Fibroblast of pulmonary artery (primary cell): Measurements from ENCODE around the gene NDUFAF3.

Experiments
- DNase-seq: peaks from one replicate; pipeline ENCODE4 v3.0.0-alpha.2; 2010; ENCODE audit warnings: low read depth
- H3K4me3 ChIP-seq: replicated peaks from 2 replicates; pipeline ENCODE4 v1.5.1; 2011; ENCODE audit warnings: low read depth, mild to moderate bottlenecking, control low read depth, low read length, moderate library complexity
- TF ChIP-seq, protein P1 (sequence below): IDR thresholded peaks from 2 replicates; pipeline ENCODE4 v1.5.1; 2011; ENCODE audit warnings: mild to moderate bottlenecking, control low read depth, low read length, inconsistent platforms; ENCODE audit errors: missing control alignments

The NDUFAF3 gene

GRCh38 chr3:49058011-49058410 is 36.1 kb downstream of the NDUFAF3 start:
- TF ChIP-seq, protein P1, sequence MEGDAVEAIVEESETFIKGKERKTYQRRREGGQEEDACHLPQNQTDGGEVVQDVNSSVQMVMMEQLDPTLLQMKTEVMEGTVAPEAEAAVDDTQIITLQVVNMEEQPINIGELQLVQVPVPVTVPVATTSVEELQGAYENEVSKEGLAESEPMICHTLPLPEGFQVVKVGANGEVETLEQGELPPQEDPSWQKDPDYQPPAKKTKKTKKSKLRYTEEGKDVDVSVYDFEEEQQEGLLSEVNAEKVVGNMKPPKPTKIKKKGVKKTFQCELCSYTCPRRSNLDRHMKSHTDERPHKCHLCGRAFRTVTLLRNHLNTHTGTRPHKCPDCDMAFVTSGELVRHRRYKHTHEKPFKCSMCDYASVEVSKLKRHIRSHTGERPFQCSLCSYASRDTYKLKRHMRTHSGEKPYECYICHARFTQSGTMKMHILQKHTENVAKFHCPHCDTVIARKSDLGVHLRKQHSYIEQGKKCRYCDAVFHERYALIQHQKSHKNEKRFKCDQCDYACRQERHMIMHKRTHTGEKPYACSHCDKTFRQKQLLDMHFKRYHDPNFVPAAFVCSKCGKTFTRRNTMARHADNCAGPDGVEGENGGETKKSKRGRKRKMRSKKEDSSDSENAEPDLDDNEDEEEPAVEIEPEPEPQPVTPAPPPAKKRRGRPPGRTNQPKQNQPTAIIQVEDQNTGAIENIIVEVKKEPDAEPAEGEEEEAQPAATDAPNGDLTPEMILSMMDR = no peak
- H3K4me3 ChIP-seq = no peak overlapping the region
- DNase-seq = no peak
